ENCODE measurements around the gene KCTD3. TPM values are rescaled to one million over a fixed set of nuclear protein-coding genes. Genes with fewer than 3 reads are reported as not detected.

The KCTD3 gene
- total RNA-seq, 4 donors from 2014 or later, result 41.8 to 84.5 (median 49.1) TPM

DNA sequence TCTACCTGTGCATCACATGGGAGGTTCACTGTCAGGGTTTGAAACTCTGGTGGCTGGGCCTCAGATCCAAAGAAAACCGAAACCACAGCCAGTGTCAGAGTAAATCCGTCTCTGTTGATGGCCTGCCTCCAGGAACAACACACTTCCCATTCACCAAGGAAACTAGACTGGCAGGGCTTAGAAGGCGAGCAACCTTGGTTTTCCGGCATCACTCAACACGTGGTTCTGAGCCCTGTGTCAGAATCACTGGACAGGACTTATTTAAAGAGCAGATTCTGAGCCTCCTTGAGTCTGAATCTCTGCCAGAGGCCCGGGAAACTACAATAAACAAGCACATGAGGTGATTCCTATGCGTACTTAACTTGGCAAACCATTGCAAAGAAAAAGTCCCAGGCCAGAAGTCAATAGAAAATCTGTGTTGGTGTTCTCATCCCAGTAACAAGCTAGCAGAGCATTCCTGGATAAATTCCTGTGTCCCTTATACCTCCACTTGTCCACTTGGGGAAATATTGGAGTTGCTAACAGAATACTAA, 70.0 kb downstream of the KCTD3 start:
- DNase-seq (ENCODE audit: low spot score) (no peak), ATAC-seq (ENCODE audit: low FRiP score) (peak; percentile 35)
- TF ChIP-seq, protein P1, sequence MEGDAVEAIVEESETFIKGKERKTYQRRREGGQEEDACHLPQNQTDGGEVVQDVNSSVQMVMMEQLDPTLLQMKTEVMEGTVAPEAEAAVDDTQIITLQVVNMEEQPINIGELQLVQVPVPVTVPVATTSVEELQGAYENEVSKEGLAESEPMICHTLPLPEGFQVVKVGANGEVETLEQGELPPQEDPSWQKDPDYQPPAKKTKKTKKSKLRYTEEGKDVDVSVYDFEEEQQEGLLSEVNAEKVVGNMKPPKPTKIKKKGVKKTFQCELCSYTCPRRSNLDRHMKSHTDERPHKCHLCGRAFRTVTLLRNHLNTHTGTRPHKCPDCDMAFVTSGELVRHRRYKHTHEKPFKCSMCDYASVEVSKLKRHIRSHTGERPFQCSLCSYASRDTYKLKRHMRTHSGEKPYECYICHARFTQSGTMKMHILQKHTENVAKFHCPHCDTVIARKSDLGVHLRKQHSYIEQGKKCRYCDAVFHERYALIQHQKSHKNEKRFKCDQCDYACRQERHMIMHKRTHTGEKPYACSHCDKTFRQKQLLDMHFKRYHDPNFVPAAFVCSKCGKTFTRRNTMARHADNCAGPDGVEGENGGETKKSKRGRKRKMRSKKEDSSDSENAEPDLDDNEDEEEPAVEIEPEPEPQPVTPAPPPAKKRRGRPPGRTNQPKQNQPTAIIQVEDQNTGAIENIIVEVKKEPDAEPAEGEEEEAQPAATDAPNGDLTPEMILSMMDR (IDR thresholded peaks at IDR 0.05), result no peak

DNA sequence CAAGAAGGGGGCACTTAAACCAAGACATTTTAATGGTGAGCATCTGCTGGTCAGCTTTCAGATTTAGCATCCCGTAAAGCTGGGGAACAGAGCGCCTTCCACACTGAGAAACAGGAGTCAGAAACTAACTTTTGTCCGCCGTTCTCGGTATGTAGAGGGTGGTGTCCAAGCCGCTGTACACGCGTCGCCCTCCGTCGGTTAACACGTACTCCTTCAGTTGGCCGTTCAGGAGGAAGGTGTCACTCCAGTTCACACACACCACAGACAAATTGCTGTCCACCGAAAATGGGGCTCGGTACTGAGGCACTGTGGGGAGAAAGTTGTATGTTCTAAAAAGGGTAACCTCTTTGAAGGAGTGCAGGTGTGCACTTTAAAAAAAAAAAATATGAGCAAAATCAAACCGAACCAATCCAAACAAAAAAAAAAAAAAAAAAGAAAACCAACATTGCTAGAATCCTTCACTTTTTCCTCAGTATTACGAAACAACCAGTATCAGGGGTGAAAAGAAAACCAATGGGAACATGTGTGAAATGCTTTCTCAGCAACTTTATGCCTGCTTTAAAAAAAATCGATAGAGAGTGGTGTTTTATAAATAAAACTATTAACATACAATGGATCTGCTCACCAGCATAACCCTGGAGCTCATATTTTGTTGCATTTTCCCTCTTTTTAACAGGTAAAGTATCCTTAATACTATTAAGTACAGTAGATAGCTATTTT, 73.5 kb downstream of the KCTD3 start:
- ATAC-seq (ENCODE audit: low FRiP score), result no peak
- TF ChIP-seq, protein P1 (IDR thresholded peaks at IDR 0.05), result no peak
- no peak for DNase-seq (ENCODE audit: low spot score)

DNA sequence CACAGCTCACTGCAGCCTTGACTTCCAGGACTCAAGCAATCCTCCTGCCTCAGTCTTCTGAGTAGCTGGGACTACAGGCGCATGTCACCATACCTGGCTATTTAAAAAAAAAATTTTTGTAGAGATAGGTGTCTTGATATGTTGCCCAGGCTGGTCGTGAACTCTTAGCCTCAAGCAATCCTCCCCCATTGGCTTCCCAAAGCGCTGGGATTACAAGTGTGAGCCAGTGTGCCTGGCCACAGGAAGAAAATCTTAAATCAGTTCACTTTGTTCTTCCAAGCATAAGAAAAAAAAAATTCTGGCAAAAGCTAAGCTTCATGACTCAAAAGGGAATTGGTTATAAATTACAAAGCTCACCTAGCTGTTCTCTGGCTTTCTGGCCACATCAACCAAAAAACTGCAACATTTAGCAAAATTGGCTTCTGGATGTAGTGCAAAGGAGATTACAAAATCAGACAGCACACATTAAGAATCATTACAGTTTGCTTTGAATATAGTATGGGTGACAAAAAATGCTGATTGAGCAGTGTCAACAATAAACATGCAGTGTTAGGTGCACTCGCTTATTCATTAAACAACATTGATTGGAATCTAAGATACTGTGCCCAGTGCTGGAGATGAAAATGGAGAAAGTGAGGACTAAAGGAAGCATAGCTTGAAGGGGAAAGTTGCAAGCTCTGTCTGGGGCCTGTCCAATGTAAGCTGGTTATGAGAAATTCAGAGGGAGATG, 76.7 kb downstream of the KCTD3 start:
- no peak for DNase-seq (ENCODE audit: low spot score)
- ATAC-seq (ENCODE audit: low FRiP score), result no peak
- TF ChIP-seq, protein P1 (IDR thresholded peaks at IDR 0.05), result no peak

GRCh38 chr1:215645182-215645581, 78.1 kb downstream of the KCTD3 start:
- no peak for DNase-seq (ENCODE audit: low spot score)
- TF ChIP-seq, protein P1 (IDR thresholded peaks at IDR 0.05), result no peak
- ATAC-seq (ENCODE audit: low FRiP score), result no peak

DNA sequence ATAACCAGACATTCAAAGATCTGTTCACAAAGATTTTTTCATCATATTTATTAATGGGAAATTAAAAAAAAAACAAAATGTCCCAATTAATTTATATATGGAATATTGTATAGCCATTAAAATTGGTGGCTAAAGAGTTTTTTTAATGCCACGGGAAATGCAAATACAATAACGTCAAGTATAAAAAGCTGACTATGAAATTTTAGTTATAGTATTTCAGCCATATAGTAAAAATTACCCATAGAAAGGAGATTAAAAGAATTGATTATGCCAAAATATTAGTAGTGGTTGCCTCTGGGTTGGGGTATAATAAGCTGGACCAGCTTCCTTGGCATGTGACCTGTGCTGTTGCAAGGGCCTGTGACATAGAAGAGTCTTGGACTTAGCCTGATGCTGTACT, 78.8 kb downstream of the KCTD3 start:
- DNase-seq (ENCODE audit: low spot score), result no peak
- no peak for ATAC-seq (ENCODE audit: low FRiP score)
- TF ChIP-seq, protein P1 (IDR thresholded peaks at IDR 0.05), result no peak

GRCh38 chr1:215647738-215648137, 80.6 kb downstream of the KCTD3 start:
- ATAC-seq (ENCODE audit: low FRiP score), result no peak
- DNase-seq (ENCODE audit: low spot score), result no peak

More at GRCh38 chr1:215647738-215648137, 80.6 kb downstream of the KCTD3 start:
- TF ChIP-seq, protein P1 (IDR thresholded peaks at IDR 0.05), result no peak
